K562 (cell line): Measurements from ENCODE around the gene TMEM30A. TPM values are rescaled to one million over a fixed set of nuclear protein-coding genes. Genes with fewer than 3 reads are reported as not detected.

ENCODE experiments used
- ATAC-seq: fragments of 200-7000 bp; cut with Tn5 transposase; 3 replicates; pipeline ENCODE4 v1.9.1; 2020; ENCODE audit warnings: moderate library complexity
- BruUV-seq: library from RNA; stranded (reverse); fragments of 400-500 nt; replicated peaks from 2 replicates; lab custom pipeline; 2021; lab: Mats Ljungman, UMichigan
- CTCF ChIA-PET: fragments of 300-600 bp; formaldehyde crosslinking; extraction: SDS; loops from one replicate; lab custom pipeline; 2021; ENCODE audit warnings: low intra/inter-chr PET ratio; lab: Yijun Ruan, JAX
- POLR2A ChIA-PET: fragments of 300-600, 350-650 bp; sonication (Branson Sonifier 250); formaldehyde crosslinking; extraction: SDS; loops from one replicate; lab custom pipeline; 2021; ENCODE audit warnings: antibody characterized with exemption, inconsistent platforms; lab: Yijun Ruan, JAX
- DNase-seq, 4 experiments: peaks; one replicate each; pipeline versions ENCODE4 v3.0.0 to v3.0.0-alpha.2; 2011 to 2018; ENCODE audit warnings: low spot score in 3 of 4, mixed read lengths in 3 of 4; ENCODE audit errors: extremely low read depth in 1 of 4
- FAIRE-seq: peaks from 2 replicates; lab custom pipeline; 2011; peaks lifted over from hg19 to GRCh38; lab: Jason Lieb, UNC
- H2AFZ ChIP-seq: 2 replicates; pipeline ENCODE4 v1.6.0; 2011; ENCODE audit warnings: low read depth, low read length, control low read depth, inconsistent platforms
- H3K27ac ChIP-seq: fragments of 200-600 bp; 3 replicates; pipeline ENCODE4 v1.8.0; 2011; ENCODE audit warnings: low read depth, mild to moderate bottlenecking, control low read depth, inconsistent platforms, low read length, moderate library complexity, mixed read lengths; ENCODE audit errors: extremely low read depth
- H3K27me3 ChIP-seq, 2 experiments: fragments of 300-600 bp in 1 of 2; 2 replicates in 1 of 2; 3 replicates in 1 of 2; pipeline versions ENCODE4 v1.6.0 to v1.8.0; 2011; ENCODE audit warnings: inconsistent platforms in 2 of 2, low read length in 2 of 2, mild to moderate bottlenecking in 1 of 2, mixed read lengths in 1 of 2, moderate library complexity in 1 of 2; ENCODE audit not compliant: control insufficient read depth in 2 of 2, insufficient read depth in 2 of 2
- H3K36me3 ChIP-seq: fragments of 300-600 bp; 3 replicates; pipeline ENCODE4 v1.8.0; 2011; ENCODE audit warnings: mild to moderate bottlenecking, low read length, inconsistent platforms; ENCODE audit not compliant: control insufficient read depth, insufficient read depth
- H3K4me1 ChIP-seq, 2 experiments: fragments of 200-600 bp in 1 of 2; replicated peaks in 1 of 2; 2 replicates in 1 of 2; 3 replicates in 1 of 2; pipeline versions ENCODE4 v1.5.1 to v1.8.0; 2011; ENCODE audit warnings: inconsistent platforms in 2 of 2, low read length in 2 of 2, mild to moderate bottlenecking in 1 of 2, mixed read lengths in 1 of 2, moderate library complexity in 1 of 2; ENCODE audit not compliant: control insufficient read depth in 2 of 2, insufficient read depth in 2 of 2
- H3K4me2 ChIP-seq: 2 replicates; pipeline ENCODE4 v1.6.1; 2011; ENCODE audit warnings: low read length, control low read depth, inconsistent platforms, mixed read lengths; ENCODE audit not compliant: insufficient read depth
- H3K4me3 ChIP-seq: fragments of 200-600 bp; sonication (generic), shearing (Covaris generic); 2 replicates; pipeline ENCODE4 v1.5.1; 2016; ENCODE audit warnings: control low read depth, inconsistent platforms
- H3K79me2 ChIP-seq: fragments of 200-600 bp; 3 replicates; pipeline ENCODE4 v1.8.0; 2011; ENCODE audit warnings: low read length, inconsistent platforms; ENCODE audit not compliant: control insufficient read depth, insufficient read depth
- H3K9ac ChIP-seq, 2 experiments: 2 replicates each; pipeline versions ENCODE4 v1.6.0 to v1.6.1; 2011; ENCODE audit warnings: low read depth in 2 of 2, low read length in 2 of 2, control low read depth in 1 of 2, inconsistent platforms in 1 of 2, mild to moderate bottlenecking in 1 of 2, mixed read lengths in 1 of 2; ENCODE audit not compliant: insufficient read depth in 1 of 2
- H3K9me1 ChIP-seq: one replicate; pipeline ENCODE4 v1.6.0; 2011; ENCODE audit warnings: inconsistent platforms, mild to moderate bottlenecking, low read length, moderate library complexity; ENCODE audit not compliant: control insufficient read depth, insufficient read depth
- H3K9me3 ChIP-seq: replicated peaks from 2 replicates; pipeline ENCODE4 v1.5.1; 2011; ENCODE audit warnings: low read depth, low read length, inconsistent platforms; ENCODE audit not compliant: control insufficient read depth, insufficient read depth
- H4K20me1 ChIP-seq: replicated peaks from 2 replicates; pipeline ENCODE4 v1.6.1; 2011; ENCODE audit warnings: low read length, inconsistent platforms, mixed read lengths; ENCODE audit not compliant: control insufficient read depth, insufficient read depth
- ARID2 ChIP-seq: fragments of 450-650 bp; IDR thresholded peaks from 2 replicates; pipeline ENCODE4 v1.6.1; 2017; ENCODE audit warnings: antibody characterized with exemption, mild to moderate bottlenecking
- BCL6 ChIP-seq: fragments of 250-450 bp; sonication (Bioruptor Pico); IDR thresholded peaks from 2 replicates; pipeline ENCODE4 v1.4.0; 2020
- MAZ ChIP-seq, 2 experiments: fragments of 450-650 bp in 1 of 2; sonication (generic) in 1 of 2; formaldehyde crosslinking; IDR thresholded peaks in 1 of 2; conservative IDR thresholded peaks in 1 of 2; 2 replicates each; pipeline versions ENCODE4 v1.4.0 to v1.5.0; 2020; ENCODE audit warnings: mild to moderate bottlenecking in 1 of 2, missing genetic modification reagents in 1 of 2
- NCOA1 ChIP-seq: fragments of 450-650 bp; IDR thresholded peaks from 2 replicates; pipeline ENCODE4 v1.6.1; 2016; ENCODE audit warnings: low read depth
- SIX5 ChIP-seq, 2 experiments: IDR thresholded peaks; 2 replicates each; pipeline ENCODE4 v1.6.1; 2011; ENCODE audit warnings: low read length in 2 of 2, borderline replicate concordance in 1 of 2, low read depth in 1 of 2, mild to moderate bottlenecking in 1 of 2, moderate library complexity in 1 of 2; ENCODE audit not compliant: insufficient read depth in 1 of 2
- SMAD1 ChIP-seq: fragments of 150-350 bp; IDR thresholded peaks from 2 replicates; pipeline ENCODE4 v1.6.1; 2014; ENCODE audit warnings: low read length, low read depth; ENCODE audit not compliant: partially characterized antibody
- whole genome bisulfite sequencing: fragments of 100-300 bp; shearing (Covaris generic); methylation state at CpG from one replicate; pipeline ENCODE4 v1.1.6; 2016; ENCODE audit warnings: low coverage, mixed read lengths; ENCODE audit not compliant: insufficient coverage; ENCODE audit errors: missing lambda C conversion rate; 5-methylcytosine and 5-hydroxymethylcytosine counted together
- in situ Hi-C: fragments of 300-500 bp; cut with MboI; formaldehyde crosslinking; loops from 4 replicates; pipeline ENCODE4 v1.15.0; 2018; ENCODE audit warnings: inconsistent platforms, mixed read lengths
- intact Hi-C: fragments of 100-400 bp; cut with micrococcal nuclease; formaldehyde crosslinking; loops from 2 replicates; pipeline ENCODE4 v1.14.2; 2022
- polyA plus RNA-seq, 8 experiments: library from polyadenylated mRNA; depleted of rRNA in 4 of 8; stranded (reverse) in 5 of 8; unstranded in 3 of 8; fragments of >200 nt; fragmentation: Nextera tagmentation in 2 of 8; fragmentation: Illumina TruSeq in 1 of 8; extraction: Ambion mirVana in 2 of 8; extraction: Trizol in 1 of 8; gene quantifications; 2 replicates each; pipeline versions ENCODE4 v1.2.1 to v1.2.3, GENCODE V29; 2011 to 2014; ENCODE audit warnings: inconsistent platforms in 1 of 8, missing spikeins in 1 of 8
- total RNA-seq, 7 experiments: library from RNA; depleted of rRNA in 6 of 7; stranded (reverse); fragments of >200 nt in 6 of 7; fragmentation: Illumina TruSeq in 2 of 7; extraction: Trizol in 2 of 7; gene quantifications; 2 replicates each; pipeline versions ENCODE4 v1.2.1 to v1.2.3, GENCODE V29; 2011 to 2021; ENCODE audit warnings: low replicate concordance in 1 of 7
- TF ChIP-seq, protein P1 (sequence below): fragments of 250-450 bp; sonication (Bioruptor Pico); IDR thresholded peaks from 2 replicates; pipeline ENCODE4 v1.4.0; 2020; ENCODE audit warnings: mild to moderate bottlenecking, moderate library complexity, borderline replicate concordance
- TF ChIP-seq, protein P2 (sequence below): sonication (generic); formaldehyde crosslinking; IDR thresholded peaks from 2 replicates; pipeline ENCODE4 v1.8.0; 2022; ENCODE audit warnings: mild to moderate bottlenecking, missing genetic modification reagents, borderline replicate concordance
- TF ChIP-seq, protein P3 (sequence below): sonication (generic); formaldehyde crosslinking; IDR thresholded peaks from 2 replicates; pipeline ENCODE4 v1.8.1; 2022; ENCODE audit warnings: missing genetic modification reagents

The TMEM30A gene
- total and polyA plus RNA-seq, 9 of the 15 experiments (the other 6 are each of a cell fraction or from before 2014, with no cell fraction given): 6.5 to 31.2 (median 16.3) TPM

DNA sequence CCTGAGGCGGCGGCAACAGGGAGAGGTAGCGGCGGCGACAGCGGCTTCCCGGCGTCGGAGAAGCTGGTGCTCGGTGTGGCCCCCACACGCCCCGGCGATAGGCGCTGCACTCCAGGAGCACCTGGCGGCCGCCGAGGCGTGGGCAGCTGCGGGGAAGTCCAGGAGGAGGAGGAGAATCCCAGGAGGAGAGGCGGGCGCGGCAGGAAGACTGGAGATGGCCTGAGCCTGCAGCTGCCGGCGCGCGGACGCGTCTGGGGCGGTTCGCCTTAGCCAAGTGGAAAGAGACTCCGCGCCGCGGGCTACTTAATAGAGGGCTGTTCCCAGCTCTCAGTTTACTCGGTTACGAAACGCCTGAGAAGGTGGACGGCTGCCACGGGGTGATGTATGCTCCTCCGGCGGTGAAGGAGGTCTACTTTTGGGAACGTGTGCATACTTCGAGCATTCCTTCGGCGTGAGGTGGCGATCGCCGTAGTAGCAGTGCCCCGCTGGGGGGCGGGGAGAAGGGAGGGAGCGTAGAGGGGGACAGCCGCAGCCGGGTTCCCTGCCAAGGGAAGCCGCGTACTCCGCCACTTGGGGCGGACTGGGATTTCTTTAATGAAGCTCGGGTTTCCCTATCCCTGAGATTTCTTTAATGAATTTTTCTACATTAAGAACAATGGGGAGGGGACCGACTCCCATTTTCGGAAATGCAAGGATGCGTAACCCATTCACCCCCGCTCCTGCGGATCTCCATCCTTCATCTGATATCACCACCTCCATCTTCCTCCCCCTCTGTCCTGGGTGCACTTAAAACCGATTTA lies 78.6 kb downstream of the TMEM30A start, which contains the start of gene COL12A1:
COL12A1 (minus strand) TSS at position 278 of the 800 bp plus-strand sequence. CDS start 3,261 bp downstream, outside the sequence.
- H3K9me1 ChIP-seq: no peaks in the 10 kb centered on the region
- no peak within 1 kb of the TSS for H2AFZ ChIP-seq
- DNase-seq: no peak
- ChIA-PET POLR2A (no interaction called here), CTCF (no interaction called here)
- H3K9ac ChIP-seq: no peak within 1 kb of the TSS
- H3K79me2 ChIP-seq: no peaks in the 10 kb centered on the region
- H4K20me1 ChIP-seq: 0 out of 2 replicates have a peak, but pooled peaks cover 4% of the 10 kb centered on the region
- in situ Hi-C loops: no loop called here
- H3K4me1 ChIP-seq: peaks cover 0 to 16% of the 10 kb centered on the region in 2 experiments; a peak in 1 of 5 replicates
- ATAC-seq: no peak
- H3K9me3 ChIP-seq: no peaks in the 10 kb centered on the region
- no TSS peak for BruUV-seq
- H3K27me3 ChIP-seq: peaks cover 26 to 58% of the 10 kb centered on the region in 2 experiments; a peak in 4 of 5 replicates
- no peak within 1 kb of the TSS for H3K27ac ChIP-seq
- H3K4me2 ChIP-seq: no peak within 1 kb of the TSS
- FAIRE-seq: no peak
- TF ChIP-seq ARID2 (no peak), SMAD1 (no peak), BCL6 (CRISPR knock-in tag) (no peak), MAZ (CRISPR knock-in tag; conservative IDR thresholded peaks at IDR 0.05 in 1 of 2, IDR thresholded peaks at IDR 0.05 in 1 of 2) (no peak), SIX5 (IDR thresholded peaks at IDR 0.05; ENCODE audit: borderline replicate concordance in 1 of 2, insufficient read depth in 1 of 2, low read depth in 1 of 2, low read length in 2 of 2) (no peak), NCOA1 (no peak)
- TF ChIP-seq, protein P1, sequence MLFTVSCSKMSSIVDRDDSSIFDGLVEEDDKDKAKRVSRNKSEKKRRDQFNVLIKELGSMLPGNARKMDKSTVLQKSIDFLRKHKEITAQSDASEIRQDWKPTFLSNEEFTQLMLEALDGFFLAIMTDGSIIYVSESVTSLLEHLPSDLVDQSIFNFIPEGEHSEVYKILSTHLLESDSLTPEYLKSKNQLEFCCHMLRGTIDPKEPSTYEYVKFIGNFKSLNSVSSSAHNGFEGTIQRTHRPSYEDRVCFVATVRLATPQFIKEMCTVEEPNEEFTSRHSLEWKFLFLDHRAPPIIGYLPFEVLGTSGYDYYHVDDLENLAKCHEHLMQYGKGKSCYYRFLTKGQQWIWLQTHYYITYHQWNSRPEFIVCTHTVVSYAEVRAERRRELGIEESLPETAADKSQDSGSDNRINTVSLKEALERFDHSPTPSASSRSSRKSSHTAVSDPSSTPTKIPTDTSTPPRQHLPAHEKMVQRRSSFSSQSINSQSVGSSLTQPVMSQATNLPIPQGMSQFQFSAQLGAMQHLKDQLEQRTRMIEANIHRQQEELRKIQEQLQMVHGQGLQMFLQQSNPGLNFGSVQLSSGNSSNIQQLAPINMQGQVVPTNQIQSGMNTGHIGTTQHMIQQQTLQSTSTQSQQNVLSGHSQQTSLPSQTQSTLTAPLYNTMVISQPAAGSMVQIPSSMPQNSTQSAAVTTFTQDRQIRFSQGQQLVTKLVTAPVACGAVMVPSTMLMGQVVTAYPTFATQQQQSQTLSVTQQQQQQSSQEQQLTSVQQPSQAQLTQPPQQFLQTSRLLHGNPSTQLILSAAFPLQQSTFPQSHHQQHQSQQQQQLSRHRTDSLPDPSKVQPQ (CRISPR knock-in tag): no peak
- TF ChIP-seq, protein P2, sequence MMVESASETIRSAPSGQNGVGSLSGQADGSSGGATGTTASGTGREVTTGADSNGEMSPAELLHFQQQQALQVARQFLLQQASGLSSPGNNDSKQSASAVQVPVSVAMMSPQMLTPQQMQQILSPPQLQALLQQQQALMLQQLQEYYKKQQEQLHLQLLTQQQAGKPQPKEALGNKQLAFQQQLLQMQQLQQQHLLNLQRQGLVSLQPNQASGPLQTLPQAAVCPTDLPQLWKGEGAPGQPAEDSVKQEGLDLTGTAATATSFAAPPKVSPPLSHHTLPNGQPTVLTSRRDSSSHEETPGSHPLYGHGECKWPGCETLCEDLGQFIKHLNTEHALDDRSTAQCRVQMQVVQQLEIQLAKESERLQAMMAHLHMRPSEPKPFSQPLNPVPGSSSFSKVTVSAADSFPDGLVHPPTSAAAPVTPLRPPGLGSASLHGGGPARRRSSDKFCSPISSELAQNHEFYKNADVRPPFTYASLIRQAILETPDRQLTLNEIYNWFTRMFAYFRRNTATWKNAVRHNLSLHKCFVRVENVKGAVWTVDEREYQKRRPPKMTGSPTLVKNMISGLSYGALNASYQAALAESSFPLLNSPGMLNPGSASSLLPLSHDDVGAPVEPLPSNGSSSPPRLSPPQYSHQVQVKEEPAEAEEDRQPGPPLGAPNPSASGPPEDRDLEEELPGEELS (CRISPR knock-in tag): no peak
- TF ChIP-seq, protein P3, sequence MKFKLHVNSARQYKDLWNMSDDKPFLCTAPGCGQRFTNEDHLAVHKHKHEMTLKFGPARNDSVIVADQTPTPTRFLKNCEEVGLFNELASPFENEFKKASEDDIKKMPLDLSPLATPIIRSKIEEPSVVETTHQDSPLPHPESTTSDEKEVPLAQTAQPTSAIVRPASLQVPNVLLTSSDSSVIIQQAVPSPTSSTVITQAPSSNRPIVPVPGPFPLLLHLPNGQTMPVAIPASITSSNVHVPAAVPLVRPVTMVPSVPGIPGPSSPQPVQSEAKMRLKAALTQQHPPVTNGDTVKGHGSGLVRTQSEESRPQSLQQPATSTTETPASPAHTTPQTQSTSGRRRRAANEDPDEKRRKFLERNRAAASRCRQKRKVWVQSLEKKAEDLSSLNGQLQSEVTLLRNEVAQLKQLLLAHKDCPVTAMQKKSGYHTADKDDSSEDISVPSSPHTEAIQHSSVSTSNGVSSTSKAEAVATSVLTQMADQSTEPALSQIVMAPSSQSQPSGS (CRISPR knock-in tag): no peak
- H3K36me3 ChIP-seq: no peaks in the 10 kb centered on the region
- H3K4me3 ChIP-seq: no peak within 1 kb of the TSS
- intact Hi-C loops: loop anchor here (5.0 kb wide), 1 partner anchor 1404 kb away; no protein-coding TSS in a partner anchor
- WGBS: 14% methylated on average over 39 of the region's 64 CpGs
